ENCODE data around the gene GALK1. TPM values are rescaled to one million over a fixed set of nuclear protein-coding genes. Genes with fewer than 3 reads are reported as not detected.

Gene GALK1
- total and polyA plus RNA-seq, 9 of the 15 experiments (the other 6 are each of a cell fraction or from before 2014, with no cell fraction given): 0.45 to 51.6 (median 17.4) TPM

GRCh38 chr17:75783069-75783783, 18.2 kb upstream of the GALK1 start (continued):
- no peak for TF ChIP-seq TFE3 (CRISPR knock-in tag; IDR thresholded peaks at IDR 0.05)
- 0 out of 2 replicates have a peak, but pooled peaks have one; percentile 15 for TF ChIP-seq ARID1B (IDR thresholded peaks at IDR 0.05)
- peak; percentile 88 for TF ChIP-seq ZFP36 (IDR thresholded peaks at IDR 0.05; ENCODE audit: low read depth, low read length, partially characterized antibody)
- TF ChIP-seq HDAC8 (tag; IDR thresholded peaks at IDR 0.05): no peak
- TF ChIP-seq HSF4 (CRISPR knock-in tag; IDR thresholded peaks at IDR 0.05; ENCODE audit: borderline replicate concordance): no peak
- TF ChIP-seq BRD9 (IDR thresholded peaks at IDR 0.05; ENCODE audit: low read depth, partially characterized antibody): peak; percentile 72
- TF ChIP-seq ZNF41 (CRISPR knock-in tag; conservative IDR thresholded peaks at IDR 0.05): no peak
- TF ChIP-seq ELF1 (tag; IDR thresholded peaks at IDR 0.05): no peak
- no peak for TF ChIP-seq CEBPG (CRISPR knock-in tag; IDR thresholded peaks at IDR 0.05)
- peak in 1 of 2 experiments; percentile 26; a peak in 1 of 4 replicates for TF ChIP-seq CEBPG (tag; conservative IDR thresholded peaks at IDR 0.05 in 1 of 2, IDR thresholded peaks at IDR 0.05 in 1 of 2)
- TF ChIP-seq POU5F1 (IDR thresholded peaks at IDR 0.05; ENCODE audit: borderline replicate concordance, low read depth, low read length, partially characterized antibody): no peak
- TF ChIP-seq PTRF (tag; IDR thresholded peaks at IDR 0.05): 0 out of 2 replicates have a peak, but pooled peaks have one; percentile 38
- TF ChIP-seq MEIS2 (IDR thresholded peaks at IDR 0.05; ENCODE audit: partially characterized antibody): peak; percentile 11
- TF ChIP-seq RAD51 (IDR thresholded peaks at IDR 0.05; ENCODE audit: borderline replicate concordance, low read depth): 0 out of 2 replicates have a peak, but pooled peaks have one; percentile 6
- 0 out of 4 replicates have a peak, but pooled peaks of 1 of the 2 experiments have one; percentile 16 for TF ChIP-seq MAZ (CRISPR knock-in tag; conservative IDR thresholded peaks at IDR 0.05 in 1 of 2, IDR thresholded peaks at IDR 0.05 in 1 of 2)
- 0 out of 2 replicates have a peak, but pooled peaks have one; percentile 25 for TF ChIP-seq SOX6 (IDR thresholded peaks at IDR 0.05)
- peak; percentile 17 for TF ChIP-seq ETV1 (tag; conservative IDR thresholded peaks at IDR 0.05; ENCODE audit: low read depth)
- TF ChIP-seq DPF2 (IDR thresholded peaks at IDR 0.05): peak; percentile 76
- TF ChIP-seq XRCC4 (IDR thresholded peaks at IDR 0.05; ENCODE audit: extremely low read depth, insufficient read depth, insufficient read length): no peak
- TF ChIP-seq POLR2AphosphoS5 (IDR thresholded peaks at IDR 0.05; ENCODE audit: control insufficient read depth, insufficient read depth, low read depth, low read length): no peak
- TF ChIP-seq MECOM (CRISPR knock-in tag; IDR thresholded peaks at IDR 0.05): 0 out of 2 replicates have a peak, but pooled peaks have one; percentile 22
- TF ChIP-seq GABPA (tag; conservative IDR thresholded peaks at IDR 0.05; ENCODE audit: low read depth): no peak; the same call in 1 of the 2 replicates
- no peak for TF ChIP-seq GATAD2B (IDR thresholded peaks at IDR 0.05; ENCODE audit: borderline replicate concordance)
- peak; percentile 18 for TF ChIP-seq CTCFL (IDR thresholded peaks at IDR 0.05; ENCODE audit: borderline replicate concordance, insufficient read depth, low read depth, low read length, poor library complexity, severe bottlenecking)
- TF ChIP-seq ZNF316 (IDR thresholded peaks at IDR 0.05): no peak

All from K562 (cell line).